NCI-H2171 treated with DMSO at 0.1 percent for 48 hours (cell line): ENCODE data around the gene ADGRE2.

Source experiments
- DNase-seq: peaks from one replicate; lab custom pipeline; 2025; lab: John Stamatoyannopoulos, UW

Gene ADGRE2

GRCh38 chr19:14733574-14733973 is 44.8 kb downstream of the ADGRE2 start:
- no peak for DNase-seq

- no peak for DNase-seq
Measured at GRCh38 chr19:14732510-14732909, 45.9 kb downstream of the ADGRE2 start.

- no peak for DNase-seq
Measured at GRCh38 chr19:14731200-14731599, 47.2 kb downstream of the ADGRE2 start.

DNA sequence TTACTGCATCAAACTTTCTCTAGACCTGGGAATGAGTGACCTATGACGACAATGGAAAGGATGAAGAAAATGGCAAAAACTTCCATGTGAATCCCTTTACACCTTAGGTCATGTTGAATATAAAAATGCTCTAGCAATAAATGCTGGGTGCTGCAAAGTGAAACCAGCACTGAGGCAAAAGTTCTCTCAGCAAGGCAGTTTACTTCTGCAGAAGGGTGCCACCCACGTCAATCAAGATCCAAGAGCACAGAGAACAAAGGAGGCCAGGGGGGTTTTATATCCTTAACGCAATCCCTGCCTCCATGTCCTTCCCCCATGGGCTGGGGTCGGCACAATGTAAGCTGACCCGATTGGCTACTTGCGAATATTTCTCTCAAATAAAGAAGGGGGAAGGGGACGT is 49.8 kb downstream of the ADGRE2 start:
- no peak for DNase-seq

GRCh38 chr19:14722127-14722526 is 56.2 kb downstream of the ADGRE2 start:
- DNase-seq = no peak

DNA sequence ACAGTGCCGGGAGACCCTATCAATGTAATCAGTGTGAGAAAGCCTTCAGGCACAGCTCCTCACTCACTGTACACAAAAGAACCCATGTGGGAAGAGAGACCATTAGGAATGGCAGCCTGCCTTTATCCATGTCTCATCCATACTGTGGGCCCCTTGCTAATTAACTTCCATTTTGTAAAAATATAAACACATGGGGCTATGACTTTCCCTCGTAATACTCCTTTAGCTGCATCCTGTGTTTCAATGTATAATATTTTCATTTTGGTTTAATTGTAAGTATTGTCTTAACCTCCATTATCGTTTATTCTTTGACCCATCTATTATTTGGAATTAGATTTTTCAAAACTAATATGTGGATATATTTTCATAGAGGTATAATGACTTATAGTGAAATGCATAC is 59.2 kb downstream of the ADGRE2 start:
- no peak for DNase-seq

DNA sequence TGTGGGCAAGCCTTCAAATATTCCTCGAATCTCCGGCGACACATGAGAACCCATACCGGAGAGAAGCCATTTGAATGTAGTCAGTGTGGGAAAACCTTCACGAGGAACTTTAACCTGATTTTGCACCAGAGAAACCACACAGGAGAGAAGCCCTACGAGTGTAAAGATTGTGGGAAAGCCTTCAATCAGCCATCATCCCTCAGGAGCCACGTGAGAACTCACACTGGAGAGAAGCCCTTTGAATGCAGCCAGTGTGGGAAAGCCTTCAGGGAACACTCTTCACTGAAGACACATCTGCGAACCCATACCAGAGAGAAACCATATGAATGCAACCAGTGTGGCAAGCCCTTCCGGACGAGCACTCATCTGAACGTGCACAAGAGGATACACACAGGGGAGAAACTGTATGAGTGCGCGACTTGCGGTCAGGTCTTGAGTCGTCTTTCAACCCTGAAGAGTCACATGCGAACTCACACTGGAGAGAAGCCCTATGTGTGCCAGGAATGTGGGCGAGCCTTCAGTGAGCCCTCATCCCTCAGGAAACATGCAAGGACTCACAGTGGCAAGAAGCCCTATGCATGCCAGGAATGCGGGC is 59.7 kb downstream of the ADGRE2 start:
- DNase-seq = no peak

DNA sequence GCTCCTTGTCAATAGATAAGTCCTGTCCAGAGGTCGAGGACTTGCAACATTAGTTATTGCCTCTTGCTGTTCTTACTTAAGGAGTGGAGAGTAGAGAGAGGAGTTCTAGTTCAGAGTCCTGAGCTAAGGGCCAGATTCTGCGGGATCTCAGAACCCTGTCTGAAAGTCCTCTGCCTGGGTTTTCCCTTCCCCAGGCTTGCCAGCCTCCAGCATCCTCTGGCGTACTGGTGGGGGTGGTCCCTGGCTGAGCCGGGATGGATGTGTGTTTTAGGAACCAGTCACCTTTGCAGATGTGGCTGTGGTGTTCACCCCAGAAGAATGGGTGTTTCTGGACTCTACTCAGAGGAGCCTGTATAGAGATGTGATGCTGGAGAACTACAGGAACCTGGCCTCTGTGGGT is 62.5 kb downstream of the ADGRE2 start:
- no peak for DNase-seq

DNA sequence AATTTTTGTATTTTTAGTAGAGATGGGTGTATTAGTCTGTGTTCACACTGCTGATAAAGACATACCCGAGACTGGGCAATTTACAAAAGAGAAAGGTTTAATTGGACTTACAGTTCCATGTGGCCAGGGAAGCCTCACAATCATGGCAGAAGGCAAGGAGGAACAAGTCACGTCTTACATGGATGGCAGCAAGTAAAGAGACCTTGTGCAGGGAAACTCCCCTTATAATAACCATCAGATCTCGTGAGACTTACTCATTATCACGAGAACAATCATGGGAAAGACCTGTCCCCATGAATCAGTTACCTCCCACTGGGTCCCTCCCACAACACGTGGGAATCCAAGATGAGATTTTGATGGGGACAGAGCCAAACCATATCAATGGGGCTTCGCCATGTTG is 73.9 kb downstream of the ADGRE2 start:
- no peak for DNase-seq

GRCh38 chr19:14703833-14704232 is 74.5 kb downstream of the ADGRE2 start:
- DNase-seq = no peak

- no peak for DNase-seq
Measured at GRCh38 chr19:14700711-14701375, 77.5 kb downstream of the ADGRE2 start.

- DNase-seq = no peak
Measured at GRCh38 chr19:14699641-14700040, 78.7 kb downstream of the ADGRE2 start.

- DNase-seq = no peak
Measured at GRCh38 chr19:14695471-14695870, 82.9 kb downstream of the ADGRE2 start.

DNA sequence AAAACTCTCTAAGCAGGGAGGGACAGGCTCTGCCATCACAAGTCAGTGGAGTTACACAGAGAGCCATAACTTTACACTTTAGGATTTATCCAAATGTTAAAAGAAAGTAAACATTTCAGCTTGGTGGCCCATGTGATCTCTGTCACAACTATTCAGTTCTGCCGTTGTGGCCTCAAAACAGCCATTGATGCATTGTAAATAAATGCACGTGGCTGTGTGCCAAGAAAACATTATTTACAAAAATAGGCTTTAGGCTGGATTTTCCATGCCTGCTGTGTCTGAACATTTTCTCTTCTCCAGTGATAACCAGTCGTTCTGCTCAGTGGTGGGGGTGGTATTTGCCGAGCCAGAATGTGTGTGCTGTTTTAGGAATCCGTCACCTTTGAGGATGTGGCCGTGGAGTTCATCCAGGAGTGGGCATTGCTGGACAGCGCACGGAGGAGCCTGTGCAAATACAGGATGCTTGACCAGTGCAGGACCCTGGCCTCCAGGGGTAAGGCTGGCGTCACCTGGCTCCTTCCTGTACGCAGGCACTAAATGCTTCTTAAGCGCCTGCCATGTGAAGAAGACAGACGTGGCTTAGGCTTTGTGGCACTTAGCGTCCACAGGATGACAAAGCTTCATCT is 83.6 kb downstream of the ADGRE2 start:
- DNase-seq = no peak

GRCh38 chr19:14689598-14690503 is 88.5 kb downstream of the ADGRE2 start, which contains the start of gene ZNF333:
ZNF333 (plus strand) TSS chr19:14690048; CDS start chr19:14693492, 3,444 bp downstream.
- peak; percentile 90 for DNase-seq

- peak; percentile 48 for DNase-seq
Measured at GRCh38 chr19:14686411-14686810, 91.9 kb downstream of the ADGRE2 start.

GRCh38 chr19:14683439-14683838 is 94.9 kb downstream of the ADGRE2 start:
- DNase-seq = no peak
